WI38 (cell line): ENCODE data around the gene SGO2.

Source experiments
- H3K4me3 ChIP-seq: 2 replicates; pipeline ENCODE4 v1.5.1; 2011; ENCODE audit warnings: low read depth, mild to moderate bottlenecking, control low read depth, low read length
- CTCF ChIP-seq: IDR thresholded peaks from 2 replicates; pipeline ENCODE4 v1.5.1; 2012; ENCODE audit warnings: low read depth, mild to moderate bottlenecking, control low read depth, low read length

SGO2 gene

GRCh38 chr2:200631287-200631686 lies 105.3 kb downstream of the SGO2 start:
- H3K4me3 ChIP-seq = no peak overlapping the region
- TF ChIP-seq CTCF = no peak
